CD4-positive, alpha-beta memory T cell (primary cell): ENCODE data around the gene MAP3K7CL. TPM values are rescaled to one million over a fixed set of nuclear protein-coding genes. Genes with fewer than 3 reads are reported as not detected.

Experiments
- CTCF ChIA-PET: fragments of 350-600 bp; sonication (Branson Sonifier 250); formaldehyde crosslinking; loops from one replicate; lab custom pipeline; 2021; ENCODE audit warnings: inconsistent platforms; ENCODE audit not compliant: partially characterized antibody; lab: Charles Lee
- POLR2A ChIA-PET: fragments of 350-600 bp; sonication (Branson Sonifier 250); formaldehyde crosslinking; loops from one replicate; lab custom pipeline; 2021; ENCODE audit not compliant: partially characterized antibody; lab: Charles Lee
- DNase-seq, 5 donors: peaks; one replicate each; pipeline versions ENCODE4 v3.0.0 to v3.0.0-alpha.2; 2020 to 2022; ENCODE audit warnings: mixed read lengths in 1 of 5
- H3K27ac ChIP-seq: one replicate; pipeline ENCODE4 v1.7.0; 2013; ENCODE audit warnings: low read depth, low read length
- H3K27me3 ChIP-seq: 2 replicates; pipeline ENCODE4 v1.7.0; 2013; ENCODE audit warnings: mild to moderate bottlenecking, low read length, moderate library complexity; ENCODE audit not compliant: insufficient read depth
- H3K36me3 ChIP-seq: 2 replicates; pipeline ENCODE4 v1.7.0; 2013; ENCODE audit warnings: mild to moderate bottlenecking, low read length, moderate library complexity; ENCODE audit not compliant: insufficient read depth
- H3K4me1 ChIP-seq: 2 replicates; pipeline ENCODE4 v1.7.0; 2013; ENCODE audit warnings: mild to moderate bottlenecking, low read length, moderate library complexity; ENCODE audit not compliant: insufficient read depth
- H3K4me3 ChIP-seq, 2 donors: one replicate each; pipeline ENCODE4 v1.7.0; 2013; ENCODE audit warnings: low read length in 2 of 2, mild to moderate bottlenecking in 1 of 2
- H3K9me3 ChIP-seq, 2 donors: one replicate each; pipeline ENCODE4 v1.7.0; 2013; ENCODE audit warnings: low read length in 2 of 2, control low read depth in 1 of 2; ENCODE audit not compliant: control insufficient read depth in 1 of 2
- H3K27ac Mint-ChIP-seq, 7 donors: one replicate each; pipeline ENCODE4 v1.8.0; 2020 to 2021; ENCODE audit warnings: mixed read lengths in 7 of 7, mild to moderate bottlenecking in 6 of 7, inconsistent platforms in 3 of 7, moderate library complexity in 3 of 7
- H3K27me3 Mint-ChIP-seq, 2 donors: one replicate each; pipeline ENCODE4 v1.8.0; 2020 to 2021; ENCODE audit warnings: mixed read lengths in 2 of 2
- H3K36me3 Mint-ChIP-seq, 2 donors: one replicate each; pipeline ENCODE4 v1.8.0; 2020 to 2021; ENCODE audit warnings: mixed read lengths in 2 of 2, inconsistent platforms in 1 of 2, mild to moderate bottlenecking in 1 of 2
- H3K4me1 Mint-ChIP-seq, 4 donors: one replicate each; pipeline ENCODE4 v1.8.0; 2020 to 2021; ENCODE audit warnings: mixed read lengths in 4 of 4, mild to moderate bottlenecking in 1 of 4
- H3K4me3 Mint-ChIP-seq, 8 donors: one replicate each; pipeline ENCODE4 v1.8.0; 2020 to 2021; ENCODE audit warnings: mixed read lengths in 8 of 8, mild to moderate bottlenecking in 7 of 8, moderate library complexity in 6 of 8, inconsistent platforms in 3 of 8
- H3K9me3 Mint-ChIP-seq, 8 donors: one replicate each; pipeline ENCODE4 v1.8.0; 2020 to 2021; ENCODE audit warnings: mixed read lengths in 8 of 8, mild to moderate bottlenecking in 5 of 8, inconsistent platforms in 3 of 8, moderate library complexity in 1 of 8
- intact Hi-C: fragments of 100-400 bp; cut with micrococcal nuclease; formaldehyde crosslinking; loops from one replicate; pipeline ENCODE4 v1.15.1; 2023
- polyA plus RNA-seq, 2 donors: library from polyadenylated mRNA; unstranded; fragments of 300-500 nt; fragmentation: Illumina TruSeq; gene quantifications; one replicate each; pipeline ENCODE4 v1.2.3, GENCODE V29; 2021
- total RNA-seq, 2 experiments: library from RNA; stranded (reverse); gene quantifications; one replicate each; pipeline ENCODE4 v1.2.3, GENCODE V29; 2021

Gene MAP3K7CL
- total and polyA plus RNA-seq, 4 experiments from 2014 or later = 2.8 to 10.3 (median 7.4) TPM

DNA sequence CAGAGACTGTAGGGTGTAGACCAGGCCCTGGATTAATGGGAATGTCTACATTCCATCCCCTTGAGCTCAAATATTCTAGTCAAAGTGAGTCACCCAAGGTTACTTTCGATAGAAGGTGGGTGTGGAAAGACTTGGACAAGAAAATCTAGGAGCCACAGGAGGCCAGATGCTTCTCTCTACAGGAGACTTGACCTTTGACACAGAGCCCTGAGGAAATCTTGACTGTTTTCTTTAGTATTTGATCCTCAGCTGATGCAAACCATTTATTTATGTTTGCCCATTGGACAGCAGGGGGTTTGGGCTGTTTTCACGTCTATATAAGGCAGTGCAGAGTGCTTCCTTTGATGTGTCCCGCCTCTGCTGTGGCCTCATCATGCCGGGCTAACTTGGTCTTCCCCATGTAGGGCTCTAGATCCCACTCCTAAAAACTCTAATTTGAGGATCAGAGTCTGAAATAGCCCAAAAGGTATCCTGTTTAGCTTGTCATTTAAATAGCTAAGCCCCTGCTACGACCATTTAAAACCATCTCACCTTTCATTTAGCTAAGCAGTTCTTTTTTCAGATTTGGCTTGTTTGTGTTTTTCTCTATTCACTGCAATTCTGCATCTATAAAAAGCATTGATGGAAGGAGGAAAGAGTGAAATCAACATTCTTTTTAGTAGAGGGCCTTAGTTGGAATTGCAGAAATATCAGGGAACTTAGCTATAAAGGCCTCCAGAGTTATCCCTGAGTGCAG lies 15.5 kb upstream of the MAP3K7CL start:
- no peaks in the 10 kb centered on the region for H3K4me1 Mint-ChIP-seq
- no peak overlapping the region for H3K27ac ChIP-seq
- H3K27ac Mint-ChIP-seq = no peak overlapping the region
- no peak for DNase-seq
- no peaks in the 10 kb centered on the region for H3K36me3 ChIP-seq
- intact Hi-C loops = no loop called here
- POLR2A ChIA-PET = no interaction called here
- no peak overlapping the region for H3K4me3 ChIP-seq
- H3K27me3 ChIP-seq = no peaks in the 10 kb centered on the region
- H3K4me3 Mint-ChIP-seq = no peak overlapping the region
- no peaks in the 10 kb centered on the region for H3K9me3 ChIP-seq
- CTCF ChIA-PET = interaction anchor here (1.2 to 2.1 kb wide), 3 partner anchors 25 to 256 kb away, joined by 3 to 5 read pairs (median 4); no protein-coding TSS in a partner anchor
- no peaks in the 10 kb centered on the region for H3K27me3 Mint-ChIP-seq
- peaks cover 11 to 13% of the 10 kb centered on the region in 2 donors for H3K36me3 Mint-ChIP-seq
- H3K9me3 Mint-ChIP-seq = no peaks in the 10 kb centered on the region
- no peaks in the 10 kb centered on the region for H3K4me1 ChIP-seq

DNA sequence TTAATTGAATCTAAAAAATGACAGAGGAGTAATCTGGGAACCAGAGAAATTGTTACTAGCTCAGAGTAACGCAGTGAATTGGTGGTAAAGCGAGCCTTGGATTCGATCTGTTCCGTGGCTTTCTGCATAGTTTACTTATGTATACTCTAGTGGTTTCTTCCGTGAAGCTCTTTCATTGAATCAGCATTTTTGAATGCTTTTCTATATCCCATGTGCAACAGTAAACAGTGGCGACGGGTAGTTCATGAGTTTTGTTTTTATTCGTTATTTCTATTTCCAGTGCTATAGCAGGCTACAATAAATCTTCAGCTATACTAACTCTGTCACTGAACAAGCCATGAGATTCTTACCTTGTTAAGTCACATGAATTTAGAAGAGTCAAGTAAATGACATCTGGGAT lies 14.5 kb upstream of the MAP3K7CL start:
- POLR2A ChIA-PET = no interaction called here
- intact Hi-C loops = no loop called here

DNA sequence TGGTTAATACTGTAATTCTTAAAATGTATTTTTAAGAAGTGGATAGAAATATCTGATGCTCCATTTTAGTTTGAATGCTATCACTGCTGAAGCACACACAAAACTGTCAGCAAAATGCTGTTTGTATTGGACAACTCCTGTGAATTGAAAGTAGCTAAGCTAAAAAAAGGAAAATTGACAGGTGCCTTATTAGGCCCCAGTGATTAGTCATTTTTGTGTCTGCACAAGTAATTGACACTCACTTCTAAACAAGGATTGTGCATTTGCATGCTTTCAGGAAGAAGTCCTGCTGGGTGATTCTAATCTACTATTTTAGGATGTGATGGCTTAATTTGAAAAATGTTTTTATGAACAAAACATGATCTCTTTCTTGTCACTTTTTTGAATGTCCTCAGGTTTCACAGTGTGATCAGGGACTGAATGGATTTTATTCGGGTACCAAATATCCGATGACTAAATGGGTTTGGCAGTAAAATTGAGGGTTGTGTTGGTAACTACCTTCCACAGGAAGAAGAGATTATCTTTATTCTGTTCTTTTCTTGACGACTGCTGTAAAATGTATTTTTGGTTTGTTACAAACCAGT lies 13.0 kb upstream of the MAP3K7CL start:
- H3K27ac ChIP-seq = no peak overlapping the region
- Mint-ChIP-seq H3K27ac (no peak overlapping the region), H3K27me3 (no peaks in the 10 kb centered on the region), H3K4me1 (no peaks in the 10 kb centered on the region), H3K9me3 (no peaks in the 10 kb centered on the region), H3K36me3 (peaks cover 2 to 5% of the 10 kb centered on the region in 2 donors), H3K4me3 (no peak overlapping the region)
- no peaks in the 10 kb centered on the region for H3K4me1 ChIP-seq
- no peaks in the 10 kb centered on the region for H3K9me3 ChIP-seq
- H3K36me3 ChIP-seq = no peaks in the 10 kb centered on the region
- no peak overlapping the region for H3K4me3 ChIP-seq
- ChIA-PET CTCF (no interaction called here), POLR2A (no interaction called here)
- intact Hi-C loops = no loop called here
- no peak for DNase-seq
- H3K27me3 ChIP-seq = no peaks in the 10 kb centered on the region

More for the DNA sequence above, 14.5 kb upstream of the MAP3K7CL start:
- Mint-ChIP-seq H3K9me3 (no peaks in the 10 kb centered on the region), H3K27me3 (no peaks in the 10 kb centered on the region), H3K4me1 (no peaks in the 10 kb centered on the region), H3K27ac (no peak overlapping the region), H3K36me3 (peaks cover 6 to 8% of the 10 kb centered on the region in 2 donors), H3K4me3 (no peak overlapping the region)
- CTCF ChIA-PET = interaction anchor here (1.2 to 2.1 kb wide), 2 partner anchors 26 to 255 kb away, joined by 4 to 5 read pairs; no protein-coding TSS in a partner anchor
- DNase-seq = no peak
- Histone ChIP-seq H3K4me3 (no peak overlapping the region), H3K4me1 (no peaks in the 10 kb centered on the region), H3K27ac (no peak overlapping the region), H3K27me3 (no peaks in the 10 kb centered on the region), H3K36me3 (no peaks in the 10 kb centered on the region), H3K9me3 (no peaks in the 10 kb centered on the region)

DNA sequence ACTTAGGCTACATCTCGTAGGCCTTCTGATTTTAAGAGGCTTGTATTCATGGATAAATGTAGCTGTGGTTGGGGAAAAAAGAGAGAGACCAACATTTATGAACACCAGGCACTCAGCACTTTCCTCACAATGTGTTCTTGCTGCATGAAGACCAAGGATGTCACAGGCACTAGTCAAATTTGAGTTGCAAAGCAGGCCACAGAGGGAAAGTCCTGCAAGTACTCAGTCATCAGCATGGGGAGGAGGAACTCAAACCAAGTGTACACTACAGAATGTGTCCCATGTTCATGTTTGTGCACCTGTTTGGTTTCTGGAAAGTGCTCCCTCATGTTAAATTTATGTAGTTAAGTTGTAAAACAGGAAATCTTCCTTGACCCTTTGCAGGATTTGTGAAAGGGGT lies 8.7 kb upstream of the MAP3K7CL start:
- H3K27ac ChIP-seq = no peak overlapping the region
- CTCF ChIA-PET = no interaction called here

DNA sequence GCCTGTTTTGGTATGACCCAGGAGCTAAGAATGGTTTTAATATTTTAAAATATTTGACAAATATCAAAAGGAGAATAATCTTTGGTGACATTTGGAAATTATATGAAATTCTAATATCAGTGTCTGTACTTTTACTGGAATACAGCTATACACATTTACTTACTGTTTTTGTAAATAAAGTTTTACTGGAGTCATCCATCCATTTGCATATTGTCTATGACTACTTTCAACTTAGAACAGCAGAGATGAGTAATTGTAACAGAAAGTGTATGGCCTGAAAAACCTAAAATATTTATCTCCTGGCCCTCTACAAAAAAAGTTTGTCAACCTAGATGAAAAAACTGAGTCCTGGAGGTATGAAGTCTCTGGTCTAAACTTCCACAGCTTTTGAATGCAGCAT lies 5.8 kb upstream of the MAP3K7CL start:
- no peak overlapping the region for H3K27ac Mint-ChIP-seq
- peaks cover 0 to 5% of the 10 kb centered on the region in 2 donors for H3K36me3 Mint-ChIP-seq
- Histone ChIP-seq H3K9me3 (no peaks in the 10 kb centered on the region), H3K27ac (no peak overlapping the region), H3K4me1 (no peaks in the 10 kb centered on the region), H3K36me3 (no peaks in the 10 kb centered on the region), H3K27me3 (no peaks in the 10 kb centered on the region), H3K4me3 (no peak overlapping the region)
- H3K27me3 Mint-ChIP-seq = no peaks in the 10 kb centered on the region
- ChIA-PET CTCF (interaction anchor here (1.3 kb wide), 1 partner anchor 224 kb away, joined by 3 read pairs; no protein-coding TSS in a partner anchor), POLR2A (no interaction called here)
- no peaks in the 10 kb centered on the region for H3K4me1 Mint-ChIP-seq
- no peak overlapping the region for H3K4me3 Mint-ChIP-seq
- H3K9me3 Mint-ChIP-seq = peaks cover 0 to 4% (median 2%) of the 10 kb centered on the region in 8 donors
- intact Hi-C loops = no loop called here
- DNase-seq = no peak

More for the DNA sequence above, 8.7 kb upstream of the MAP3K7CL start:
- intact Hi-C loops = no loop called here
- POLR2A ChIA-PET = interaction anchor here (0.6 kb wide), 1 partner anchor 128 kb away, joined by 3 read pairs; no protein-coding TSS in a partner anchor
- no peak overlapping the region for H3K4me3 Mint-ChIP-seq
- no peak for DNase-seq
- Histone ChIP-seq H3K27me3 (no peaks in the 10 kb centered on the region), H3K9me3 (no peaks in the 10 kb centered on the region), H3K36me3 (no peaks in the 10 kb centered on the region), H3K4me3 (no peak overlapping the region), H3K4me1 (no peaks in the 10 kb centered on the region)
- H3K4me1 Mint-ChIP-seq = no peaks in the 10 kb centered on the region
- no peaks in the 10 kb centered on the region for H3K9me3 Mint-ChIP-seq
- H3K27ac Mint-ChIP-seq = no peak overlapping the region
- H3K27me3 Mint-ChIP-seq = no peaks in the 10 kb centered on the region
- H3K36me3 Mint-ChIP-seq = peaks cover 0 to 5% of the 10 kb centered on the region in 2 donors

DNA sequence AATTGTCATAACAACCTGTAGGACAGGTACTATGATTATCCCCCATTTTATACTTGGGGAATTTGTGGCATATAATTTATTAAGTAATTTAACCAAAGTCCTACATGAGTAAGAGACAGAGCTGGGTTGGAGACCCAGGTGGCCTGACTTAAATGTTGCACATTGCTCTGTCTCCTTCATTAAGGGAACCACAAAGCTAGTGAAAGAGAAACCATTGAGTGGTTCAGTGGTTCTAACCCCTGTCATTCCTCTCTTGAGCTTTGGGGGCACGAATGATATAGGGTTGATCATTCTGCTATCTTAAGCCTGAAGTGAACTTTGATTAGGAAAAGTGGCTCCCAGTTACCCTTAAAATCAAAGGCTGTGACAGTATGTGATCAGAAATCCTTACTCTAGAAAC lies 5.3 kb upstream of the MAP3K7CL start:
- Mint-ChIP-seq H3K4me3 (no peak overlapping the region), H3K36me3 (peaks cover 0 to 5% of the 10 kb centered on the region in 2 donors), H3K27ac (no peak overlapping the region), H3K9me3 (peaks cover 0 to 4% (median 2%) of the 10 kb centered on the region in 8 donors), H3K27me3 (no peaks in the 10 kb centered on the region), H3K4me1 (no peaks in the 10 kb centered on the region)
- H3K36me3 ChIP-seq = no peaks in the 10 kb centered on the region
- no peak overlapping the region for H3K4me3 ChIP-seq
- CTCF ChIA-PET = no interaction called here
- no peaks in the 10 kb centered on the region for H3K27me3 ChIP-seq
- DNase-seq = no peak
- no peaks in the 10 kb centered on the region for H3K4me1 ChIP-seq
- POLR2A ChIA-PET = no interaction called here
- intact Hi-C loops = no loop called here
- no peak overlapping the region for H3K27ac ChIP-seq
- no peaks in the 10 kb centered on the region for H3K9me3 ChIP-seq

DNA sequence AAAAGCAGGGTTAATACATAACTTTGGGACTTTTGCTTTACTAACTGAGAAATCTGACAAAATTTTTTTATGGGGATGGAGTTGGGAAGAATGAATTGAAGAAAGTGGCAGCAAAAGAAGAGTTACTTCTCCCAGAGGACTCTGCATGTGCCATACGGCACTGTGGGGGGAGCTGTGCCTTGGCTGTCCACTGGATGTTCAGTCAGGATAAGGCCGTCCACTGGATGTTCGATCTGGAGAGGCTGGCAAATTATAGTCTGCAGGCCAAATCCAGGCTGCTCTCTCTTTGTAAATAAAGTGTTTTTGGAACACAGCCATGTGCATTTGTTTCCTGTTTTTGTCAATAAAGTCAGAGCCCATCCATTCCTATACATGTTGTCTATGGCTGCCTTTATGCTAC lies 4.5 kb upstream of the MAP3K7CL start:
- Histone ChIP-seq H3K27ac (no peak overlapping the region), H3K4me3 (no peak overlapping the region), H3K36me3 (no peaks in the 10 kb centered on the region), H3K4me1 (no peaks in the 10 kb centered on the region), H3K27me3 (no peaks in the 10 kb centered on the region), H3K9me3 (no peaks in the 10 kb centered on the region)
- Mint-ChIP-seq H3K27ac (no peak overlapping the region), H3K27me3 (no peaks in the 10 kb centered on the region), H3K36me3 (peaks cover 0 to 5% of the 10 kb centered on the region in 2 donors), H3K4me3 (no peak overlapping the region), H3K9me3 (peaks cover 0 to 4% (median 3%) of the 10 kb centered on the region in 8 donors), H3K4me1 (no peaks in the 10 kb centered on the region)
- CTCF ChIA-PET = no interaction called here
- POLR2A ChIA-PET = no interaction called here
- no peak for DNase-seq
- intact Hi-C loops = no loop called here
